ENCODE data around the gene RCBTB1. TPM values are rescaled to one million over a fixed set of nuclear protein-coding genes. Genes with fewer than 3 reads are reported as not detected.
"Not testable (repeated sequence)": the region's sequence is repeated elsewhere in the genome, so short reads cannot be mapped to it uniquely, and the experiment has no call there.

Gene RCBTB1
- total and polyA plus RNA-seq, 7 donors: 4.2 to 20.7 (median 10.2) TPM

GRCh38 chr13:49569993-49570689, 15.2 kb downstream of the RCBTB1 start:
- TF ChIP-seq POLR2A (IDR thresholded peaks at IDR 0.05) (no peak), EP300 (IDR thresholded peaks at IDR 0.05) (no peak), POLR2AphosphoS5 (IDR thresholded peaks at IDR 0.05) (no peak), CTCF (IDR thresholded peaks at IDR 0.05) (no peak)
- H3K27me3 ChIP-seq: no peaks in the 10 kb centered on the region
- peaks cover 0 to 11% (median 2%) of the 10 kb centered on the region in 4 donors for H3K36me3 ChIP-seq
- 81 to 86% methylated on average over 1 of the region's 1 CpG for WGBS, 2 donors
- H3K9me3 ChIP-seq: no peaks in the 10 kb centered on the region
- H3K4me3 ChIP-seq: no peak overlapping the region
- no peaks in the 10 kb centered on the region for H3K4me1 ChIP-seq
- intact Hi-C loops (cut with DNase I): no loop called here
- no peak overlapping the region for H3K27ac ChIP-seq
- no peak for DNase-seq

GRCh38 chr13:49567491-49567890, 17.9 kb downstream of the RCBTB1 start:
- WGBS, 2 donors: 89 to 92% methylated on average over 5 of the region's 5 CpGs
- H3K4me1 ChIP-seq: no peaks in the 10 kb centered on the region
- no peaks in the 10 kb centered on the region for H3K27me3 ChIP-seq
- H3K9me3 ChIP-seq: no peaks in the 10 kb centered on the region
- H3K4me3 ChIP-seq: no peak overlapping the region
- H3K36me3 ChIP-seq: peaks cover 0 to 11% (median 2%) of the 10 kb centered on the region in 4 donors
- intact Hi-C loops (cut with DNase I): no loop called here
- H3K27ac ChIP-seq: no peak overlapping the region
- no peak for DNase-seq
- TF ChIP-seq POLR2A (IDR thresholded peaks at IDR 0.05) (no peak), POLR2AphosphoS5 (IDR thresholded peaks at IDR 0.05) (no peak), CTCF (IDR thresholded peaks at IDR 0.05) (no peak), EP300 (IDR thresholded peaks at IDR 0.05) (no peak)

GRCh38 chr13:49566461-49566860, 18.9 kb downstream of the RCBTB1 start:
- Histone ChIP-seq H3K4me3 (no peak overlapping the region), H3K9me3 (no peaks in the 10 kb centered on the region), H3K4me1 (no peaks in the 10 kb centered on the region), H3K27me3 (no peaks in the 10 kb centered on the region), H3K27ac (no peak overlapping the region), H3K36me3 (peaks cover 0 to 15% (median 2%) of the 10 kb centered on the region in 4 donors)
- TF ChIP-seq CTCF (IDR thresholded peaks at IDR 0.05) (no peak), POLR2AphosphoS5 (IDR thresholded peaks at IDR 0.05) (no peak), POLR2A (IDR thresholded peaks at IDR 0.05) (no peak), EP300 (IDR thresholded peaks at IDR 0.05) (no peak)
- DNase-seq: no peak
- WGBS, 2 donors: 97 to 98% methylated on average over 4 of the region's 4 CpGs
- intact Hi-C loops (cut with DNase I): no loop called here

GRCh38 chr13:49565461-49565860, 19.9 kb downstream of the RCBTB1 start:
- H3K27ac ChIP-seq; H3K9me3 ChIP-seq; H3K27me3 ChIP-seq; intact Hi-C loops (cut with DNase I); H3K4me1 ChIP-seq; DNase-seq; H3K4me3 ChIP-seq: not testable (repeated sequence)
- peaks cover 0 to 25% (median 2%) of the 10 kb centered on the region in 4 donors for H3K36me3 ChIP-seq
- WGBS, 2 donors: 98 to 99% methylated on average over 22 to 23 of the region's 25 CpGs

- no peak for DNase-seq
- Histone ChIP-seq H3K4me3 (no peak overlapping the region), H3K4me1 (no peaks in the 10 kb centered on the region), H3K36me3 (peaks cover 0 to 38% (median 5%) of the 10 kb centered on the region in 4 donors), H3K27me3 (no peaks in the 10 kb centered on the region), H3K9me3 (no peaks in the 10 kb centered on the region), H3K27ac (no peak overlapping the region)
- intact Hi-C loops (cut with DNase I): no loop called here
- 73 to 90% methylated on average over 5 of the region's 5 CpGs for WGBS, 2 donors
- TF ChIP-seq EP300 (IDR thresholded peaks at IDR 0.05) (no peak), CTCF (IDR thresholded peaks at IDR 0.05) (no peak), POLR2AphosphoS5 (IDR thresholded peaks at IDR 0.05) (no peak), POLR2A (IDR thresholded peaks at IDR 0.05) (no peak)
These were observed 21.8 kb downstream of the RCBTB1 start for GRCh38 chr13:49563516-49563915.
